B cell (primary cell): ENCODE measurements around the gene ACTL6B. TPM values are rescaled to one million over a fixed set of nuclear protein-coding genes. Genes with fewer than 3 reads are reported as not detected.
A peak's percentile ranks its signal among the peaks of the same experiment; 100 is the strongest.

Source experiments
- ATAC-seq: fragments of 200-7000 bp; cut with Tn5 transposase; one replicate; pipeline ENCODE4 v1.10.0; 2021; ENCODE audit warnings: low read depth, mild to moderate bottlenecking, moderate number of reproducible peaks, moderate library complexity
- CTCF ChIA-PET: fragments of 350-600 bp; sonication (Branson Sonifier 250); formaldehyde crosslinking; loops from one replicate; lab custom pipeline; 2021; ENCODE audit warnings: antibody characterized with exemption, inconsistent platforms; lab: Charles Lee
- POLR2A ChIA-PET: fragments of 350-600 bp; sonication (Branson Sonifier 250); formaldehyde crosslinking; loops from one replicate; lab custom pipeline; 2021; ENCODE audit warnings: antibody characterized with exemption; lab: Charles Lee
- DNase-seq: peaks from one replicate; pipeline ENCODE4 v3.0.0; 2013
- H2AFZ ChIP-seq: 2 replicates; pipeline ENCODE4 v1.6.1; 2012; ENCODE audit warnings: mild to moderate bottlenecking, low read depth, low read length; ENCODE audit not compliant: insufficient read depth, poor library complexity, severe bottlenecking
- H3K27ac ChIP-seq, 2 donors: 1 replicate in 1 of 2; 2 replicates in 1 of 2; pipeline ENCODE4 v1.5.1; 2012 to 2013; ENCODE audit warnings: low read length in 2 of 2, mild to moderate bottlenecking in 2 of 2, moderate library complexity in 1 of 2
- H3K27me3 ChIP-seq, 4 experiments: fragments of 200-600 bp in 1 of 4; sonication (generic) in 1 of 4; replicated peaks in 1 of 4; 1 replicate in 2 of 4; 2 replicates in 2 of 4; pipeline versions ENCODE4 v1.6.1 to v1.7.0; 2013 to 2016; ENCODE audit warnings: low read length in 3 of 4, mild to moderate bottlenecking in 2 of 4, mixed read lengths in 1 of 4, moderate library complexity in 1 of 4; ENCODE audit not compliant: insufficient read depth in 4 of 4, control insufficient read depth in 3 of 4; ENCODE audit errors: control extremely low read depth in 1 of 4
- H3K36me3 ChIP-seq, 2 experiments: replicated peaks in 1 of 2; 1 replicate in 1 of 2; 2 replicates in 1 of 2; pipeline versions ENCODE4 v1.6.1 to v1.7.1; 2013; ENCODE audit warnings: low read length in 1 of 2; ENCODE audit not compliant: insufficient read depth in 2 of 2, control insufficient read depth in 1 of 2; ENCODE audit errors: control extremely low read depth in 1 of 2, extremely low read depth in 1 of 2
- H3K4me1 ChIP-seq, 2 donors: fragments of 200-600 bp in 1 of 2; sonication (generic) in 1 of 2; 1 replicate in 1 of 2; 2 replicates in 1 of 2; pipeline versions ENCODE4 v1.5.1 to v1.6.1; 2013 to 2017; ENCODE audit warnings: low read length in 2 of 2; ENCODE audit not compliant: control insufficient read depth in 2 of 2, insufficient read depth in 2 of 2
- H3K4me2 ChIP-seq: replicated peaks from 2 replicates; pipeline ENCODE3; 2012; ENCODE audit warnings: mild to moderate bottlenecking, low read depth, low read length; ENCODE audit not compliant: poor library complexity, severe bottlenecking
- H3K4me3 ChIP-seq, 5 experiments: fragments of 200-600 bp in 1 of 5; sonication (generic) in 1 of 5; 1 replicate in 3 of 5; 2 replicates in 2 of 5; pipeline versions ENCODE4 v1.5.1 to v1.7.0; 2011 to 2016; ENCODE audit warnings: low read length in 4 of 5, mild to moderate bottlenecking in 4 of 5, low read depth in 2 of 5, control low read depth in 1 of 5, moderate library complexity in 1 of 5; ENCODE audit not compliant: insufficient read depth in 1 of 5; ENCODE audit errors: control extremely low read depth in 1 of 5, extremely low read depth in 1 of 5
- H3K79me2 ChIP-seq: fragments of 200-600 bp; sonication (generic); one replicate; pipeline ENCODE4 v1.6.0; 2016; ENCODE audit warnings: low read length; ENCODE audit not compliant: control insufficient read depth, insufficient read depth
- H3K9ac ChIP-seq: fragments of 200-600 bp; sonication (generic); 2 replicates; pipeline ENCODE4 v1.6.1; 2017; ENCODE audit warnings: mild to moderate bottlenecking, low read length, moderate library complexity
- H3K9me3 ChIP-seq, 3 donors: one replicate each; pipeline versions ENCODE4 v1.6.1 to v1.7.1; 2013; ENCODE audit warnings: low read length in 2 of 3; ENCODE audit not compliant: control insufficient read depth in 2 of 3, insufficient read depth in 1 of 3; ENCODE audit errors: control extremely low read depth in 1 of 3
- H4K20me1 ChIP-seq: 2 replicates; pipeline ENCODE4 v1.6.0; 2012; ENCODE audit warnings: mild to moderate bottlenecking, low read length; ENCODE audit not compliant: insufficient read depth, control insufficient read depth, poor library complexity, severe bottlenecking
- H3K27ac Mint-ChIP-seq: one replicate; pipeline ENCODE4 v1.8.0; 2021; ENCODE audit warnings: mixed read lengths
- H3K27me3 Mint-ChIP-seq: one replicate; pipeline ENCODE4 v1.8.0; 2021; ENCODE audit warnings: mixed read lengths
- H3K4me1 Mint-ChIP-seq: one replicate; pipeline ENCODE4 v1.8.0; 2021; ENCODE audit warnings: mixed read lengths
- H3K4me3 Mint-ChIP-seq: one replicate; pipeline ENCODE4 v1.8.0; 2021; ENCODE audit warnings: mixed read lengths
- H3K9me3 Mint-ChIP-seq: one replicate; pipeline ENCODE4 v1.8.0; 2022; ENCODE audit warnings: mixed read lengths; ENCODE audit not compliant: insufficient read depth
- EZH2 ChIP-seq: IDR thresholded peaks from 2 replicates; pipeline ENCODE4 v1.6.1; 2012; ENCODE audit warnings: borderline replicate concordance, low read depth, mild to moderate bottlenecking, moderate library complexity, low read length; ENCODE audit not compliant: insufficient read depth, poor library complexity, severe bottlenecking
- WGBS: methylation state at CpG from one replicate; pipeline ENCODE4 v1.1.5; 2013; ENCODE audit warnings: missing lambda C conversion rate; ENCODE audit not compliant: insufficient coverage; 5-methylcytosine and 5-hydroxymethylcytosine counted together
- intact Hi-C: fragments of 100-400 bp; cut with micrococcal nuclease; formaldehyde crosslinking; loops from one replicate; pipeline ENCODE4 v1.10.0; 2022
- polyA plus RNA-seq: library from polyadenylated mRNA; depleted of rRNA; stranded (reverse); fragments of >200 nt; gene quantifications from 2 replicates; pipeline ENCODE4 v1.2.3, GENCODE V29; 2012
- total RNA-seq, 2 donors: library from RNA; stranded (reverse); fragments of 120-200 nt in 1 of 2; gene quantifications; 1 replicate in 1 of 2; 2 replicates in 1 of 2; pipeline versions ENCODE4 v1.2.3 to v1.2.4, GENCODE V29; 2013 to 2022
- TF ChIP-seq, protein P1 (sequence below): fragments of 200-600 bp; IDR thresholded peaks from one replicate; pipeline ENCODE4 v1.8.0; 2022; ENCODE audit warnings: antibody characterized with exemption, mild to moderate bottlenecking

ACTL6B gene
- total and polyA plus RNA-seq, 2 donors (not counting 1 experiment from before 2014, with no cell fraction given), result not detected

DNA sequence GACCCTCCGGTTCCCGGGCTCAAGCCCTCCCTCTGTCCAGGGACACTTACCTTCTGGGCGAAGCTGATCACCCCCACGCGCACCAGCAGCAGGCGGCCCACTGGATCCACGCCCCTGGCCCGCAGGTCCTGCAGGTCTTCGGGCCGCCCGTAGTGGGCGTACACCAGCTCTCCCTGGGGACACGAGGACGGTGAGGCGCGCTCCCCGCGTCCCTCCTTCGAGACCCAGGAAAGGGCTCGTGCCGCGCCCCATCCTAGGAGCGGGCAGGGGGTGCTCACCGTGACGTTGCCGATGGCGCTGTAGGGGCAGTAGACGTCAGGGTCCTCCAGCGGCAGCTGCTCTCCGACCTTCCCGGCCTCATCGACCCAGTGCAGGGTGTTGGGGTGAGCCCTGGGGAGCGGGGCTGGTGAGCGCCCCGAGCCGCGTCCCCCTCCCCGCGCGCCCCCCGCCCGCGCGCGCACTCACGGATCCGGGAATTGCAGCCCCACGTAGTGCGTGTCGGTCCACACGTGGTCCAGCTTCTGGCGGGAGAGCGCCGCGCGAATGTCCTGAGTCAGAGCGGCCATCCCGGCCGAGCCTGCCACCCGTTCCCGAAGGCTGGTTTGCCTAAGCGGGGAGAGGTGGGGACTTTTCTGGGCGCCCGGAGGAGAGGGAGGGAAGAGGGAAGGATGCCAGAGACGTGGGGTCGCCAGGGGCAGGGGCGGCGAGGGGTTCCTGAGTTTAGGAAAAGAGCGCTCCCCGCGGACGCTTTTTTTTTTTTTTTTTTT is 23.1 kb downstream of the ACTL6B start:
- Histone ChIP-seq H3K27me3 (peaks cover 0 to 3% (median 0%) of the 10 kb centered on the region in 4 experiments), H3K4me1 (peaks cover 6 to 15% of the 10 kb centered on the region in 2 donors), H3K4me3 (peak overlapping the region in 4 of 5 experiments; percentile 62 to 82 (median 72)), H3K79me2 (no peaks in the 10 kb centered on the region), H2AFZ (peak overlapping the region; percentile 97), H3K9me3 (peaks cover 0 to 5% (median 0%) of the 10 kb centered on the region in 3 donors), H3K4me2 (peak overlapping the region; percentile 98), H3K9ac (peak overlapping the region; percentile 81), H3K27ac (peak overlapping the region in 1 of 2 donors; percentile 48), H4K20me1 (no peaks in the 10 kb centered on the region), H3K36me3 (no peaks in the 10 kb centered on the region)
- DNase-seq (peak; percentile 77), ATAC-seq (peak; percentile 77)
- 3% methylated on average over 72 of the region's 72 CpGs for WGBS
- intact Hi-C loops, result loop anchor here (1.0 to 5.0 kb wide), 6 partner anchors 21 to 219 kb away; partner anchors contain the start of genes GIGYF1, GNB2, MOSPD3 and SLC12A9
- ChIA-PET POLR2A (interaction anchor here (0.6 to 2.8 kb wide), 8 partner anchors 20 to 56 kb away, joined by 3 to 13 read pairs (median 4); partner anchors contain the start of genes GNB2 and MOSPD3), CTCF (interaction anchor here (0.6 to 4.0 kb wide), 15 partner anchors 9 to 611 kb away, joined by 3 to 53 read pairs (median 5); partner anchors contain the start of genes FBXO24, GIGYF1, LRCH4 and MOSPD3)
- Mint-ChIP-seq H3K27me3 (no peaks in the 10 kb centered on the region), H3K4me3 (peak overlapping the region; percentile 90), H3K4me1 (peaks cover 10% of the 10 kb centered on the region), H3K27ac (peak overlapping the region; percentile 83), H3K9me3 (no peaks in the 10 kb centered on the region)
- no peak for TF ChIP-seq EZH2
- TF ChIP-seq, protein P1, sequence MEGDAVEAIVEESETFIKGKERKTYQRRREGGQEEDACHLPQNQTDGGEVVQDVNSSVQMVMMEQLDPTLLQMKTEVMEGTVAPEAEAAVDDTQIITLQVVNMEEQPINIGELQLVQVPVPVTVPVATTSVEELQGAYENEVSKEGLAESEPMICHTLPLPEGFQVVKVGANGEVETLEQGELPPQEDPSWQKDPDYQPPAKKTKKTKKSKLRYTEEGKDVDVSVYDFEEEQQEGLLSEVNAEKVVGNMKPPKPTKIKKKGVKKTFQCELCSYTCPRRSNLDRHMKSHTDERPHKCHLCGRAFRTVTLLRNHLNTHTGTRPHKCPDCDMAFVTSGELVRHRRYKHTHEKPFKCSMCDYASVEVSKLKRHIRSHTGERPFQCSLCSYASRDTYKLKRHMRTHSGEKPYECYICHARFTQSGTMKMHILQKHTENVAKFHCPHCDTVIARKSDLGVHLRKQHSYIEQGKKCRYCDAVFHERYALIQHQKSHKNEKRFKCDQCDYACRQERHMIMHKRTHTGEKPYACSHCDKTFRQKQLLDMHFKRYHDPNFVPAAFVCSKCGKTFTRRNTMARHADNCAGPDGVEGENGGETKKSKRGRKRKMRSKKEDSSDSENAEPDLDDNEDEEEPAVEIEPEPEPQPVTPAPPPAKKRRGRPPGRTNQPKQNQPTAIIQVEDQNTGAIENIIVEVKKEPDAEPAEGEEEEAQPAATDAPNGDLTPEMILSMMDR, result no peak
